ENCODE data around the gene RHOA. TPM values are rescaled to one million over a fixed set of nuclear protein-coding genes. Genes with fewer than 3 reads are reported as not detected.
A peak's percentile ranks its signal among the peaks of the same experiment; 100 is the strongest.
"Not testable (repeated sequence)": the region's sequence is repeated elsewhere in the genome, so short reads cannot be mapped to it uniquely, and the experiment has no call there.

The RHOA gene
- total RNA-seq, 1 donor from 2014 or later: 403 TPM

DNA sequence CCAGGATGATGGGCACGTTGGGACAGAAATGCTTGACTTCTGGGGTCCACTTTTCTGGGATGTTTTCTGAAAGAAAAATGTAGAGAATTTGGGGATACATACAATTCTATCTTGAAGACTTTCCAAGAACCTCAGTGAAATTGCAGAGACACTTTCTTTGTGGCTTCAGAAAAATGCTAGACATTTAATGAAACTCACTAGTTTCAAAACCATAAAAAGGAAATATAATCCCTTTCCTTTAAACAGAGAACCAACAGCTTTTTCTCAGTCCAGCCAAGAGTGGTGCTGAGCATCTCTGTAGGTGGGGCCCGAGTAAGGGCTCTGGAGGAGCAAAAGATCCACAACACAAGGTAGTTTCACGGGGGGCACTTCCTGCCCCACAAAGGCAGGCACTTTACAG, 49.2 kb downstream of the RHOA start:
- no peak for DNase-seq

DNA sequence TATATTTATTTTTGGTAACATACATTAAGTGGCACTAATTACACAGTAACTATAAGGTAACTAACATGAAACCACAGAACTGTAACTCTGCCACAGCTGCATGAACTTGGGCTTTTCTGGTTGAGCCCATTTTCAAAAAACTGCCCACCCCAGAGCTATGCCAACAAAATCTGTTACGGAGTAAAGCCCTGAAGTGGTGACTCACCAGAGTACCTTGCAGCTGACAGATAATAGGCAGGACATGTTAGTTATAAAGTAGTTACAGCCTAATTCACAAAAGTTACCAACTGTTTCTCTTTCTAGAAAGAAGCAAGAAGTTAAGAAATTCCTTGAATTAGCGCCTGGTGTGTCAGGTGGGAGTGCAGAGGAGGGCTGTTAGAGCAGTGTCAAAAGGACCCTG, 52.2 kb downstream of the RHOA start:
- no peak for DNase-seq

DNA sequence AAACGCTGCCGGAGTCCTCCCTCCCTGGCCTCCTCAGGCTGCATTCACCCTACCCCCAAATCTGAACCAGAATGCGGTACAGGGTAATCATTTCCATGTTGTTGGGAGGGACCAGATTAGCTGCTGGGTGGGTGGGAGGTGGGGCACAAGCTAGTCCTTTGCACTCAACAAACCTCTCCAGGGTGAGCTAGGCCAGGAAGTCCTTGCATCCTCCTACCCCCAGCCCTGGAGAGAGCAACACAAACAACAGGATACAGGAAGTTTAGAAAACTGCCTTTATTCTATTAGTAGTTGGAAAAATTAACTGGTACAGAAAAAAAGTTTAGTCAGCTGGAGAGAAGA, 52.9 kb downstream of the RHOA start:
- no peak for DNase-seq

DNA sequence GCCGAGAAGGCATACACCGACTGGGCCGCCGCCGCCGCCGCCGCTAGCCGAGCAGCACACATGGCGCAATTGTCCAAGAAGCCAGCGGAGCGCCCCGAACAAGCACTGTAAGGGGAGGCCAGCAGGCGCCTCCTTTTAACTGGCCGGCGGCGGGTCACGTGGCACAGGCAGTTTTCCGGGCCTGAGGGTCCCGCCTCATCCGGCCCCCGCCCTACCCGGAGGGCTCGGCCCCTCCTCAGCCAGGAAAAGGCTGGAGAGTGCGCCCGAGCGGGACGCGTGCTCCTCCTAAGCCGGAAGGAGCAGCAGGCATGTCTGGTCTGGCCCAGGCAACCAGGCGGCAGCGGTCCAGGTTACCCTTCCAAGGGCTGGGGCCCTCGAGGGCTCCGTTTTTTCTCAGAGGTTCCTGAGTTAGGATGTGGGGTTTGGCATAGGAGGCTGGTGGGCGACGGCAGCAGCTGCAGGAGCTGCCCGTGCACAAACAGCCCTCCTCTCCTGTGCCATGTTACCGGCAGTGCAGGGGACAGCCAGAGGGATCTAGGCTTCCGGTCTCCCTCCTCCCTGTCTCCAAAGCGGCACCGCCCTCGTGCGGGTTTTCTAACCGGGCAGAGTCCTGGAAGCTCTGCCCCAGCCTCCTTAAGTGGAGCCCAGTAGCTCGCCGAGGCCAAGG, 53.4 kb downstream of the RHOA start, which contains the start of gene GPX1:
Gene GPX1, minus strand, starts transcription at position 137 of the 667 bp plus-strand sequence. Its CDS starts 75 bp downstream, at position 62.
- peak; percentile 98 for DNase-seq

DNA sequence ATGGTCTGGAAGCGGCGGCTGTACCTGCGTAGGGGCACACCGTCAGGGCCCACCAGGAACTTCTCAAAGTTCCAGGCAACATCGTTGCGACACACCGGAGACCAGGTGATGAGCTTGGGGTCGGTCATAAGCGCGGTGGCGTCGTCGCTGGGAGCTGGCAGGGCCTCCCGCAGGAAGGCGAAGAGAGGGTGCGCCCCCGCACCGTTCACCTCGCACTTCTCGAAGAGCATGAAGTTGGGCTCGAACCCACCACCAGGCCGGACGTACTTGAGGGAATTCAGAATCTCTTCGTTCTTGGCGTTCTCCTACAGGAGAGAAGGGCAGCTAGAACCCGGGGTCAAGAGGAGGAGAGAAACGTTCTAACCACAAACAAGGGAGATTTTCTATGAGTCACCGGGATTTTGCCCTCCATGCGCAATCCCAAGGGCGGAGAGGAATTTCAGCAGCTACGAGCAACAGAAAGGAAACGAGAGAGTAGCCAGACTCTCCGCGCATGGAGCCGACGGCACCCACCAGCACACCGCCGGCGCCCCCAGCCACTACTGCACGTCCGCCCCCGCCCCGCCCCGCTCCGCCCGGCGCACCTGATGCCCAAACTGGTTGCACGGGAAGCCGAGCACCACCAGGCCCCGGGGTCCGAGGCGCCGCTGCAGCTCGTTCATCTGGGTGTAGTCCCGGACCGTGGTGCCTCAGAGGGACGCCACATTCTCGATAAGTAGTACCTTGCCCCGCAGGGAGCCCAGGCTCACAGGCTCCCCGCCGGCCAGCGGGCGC, 54.1 kb downstream of the RHOA start:
- peak; percentile 51 for DNase-seq

DNA sequence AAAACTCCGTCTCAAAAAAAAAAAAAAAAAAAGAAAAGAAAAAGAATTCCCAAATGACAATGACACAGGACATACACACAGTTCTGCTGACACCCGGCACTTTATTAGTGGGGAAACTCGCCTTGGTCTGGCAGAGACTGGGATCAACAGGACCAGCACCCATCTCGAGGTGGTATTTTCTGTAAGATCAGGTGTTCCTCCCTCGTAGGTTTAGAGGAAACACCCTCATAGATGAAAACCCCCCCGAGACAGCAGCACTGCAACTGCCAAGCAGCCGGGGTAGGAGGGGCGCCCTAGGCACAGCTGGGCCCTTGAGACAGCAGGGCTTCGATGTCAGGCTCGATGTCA, 54.7 kb downstream of the RHOA start:
- not testable (repeated sequence) for DNase-seq

DNA sequence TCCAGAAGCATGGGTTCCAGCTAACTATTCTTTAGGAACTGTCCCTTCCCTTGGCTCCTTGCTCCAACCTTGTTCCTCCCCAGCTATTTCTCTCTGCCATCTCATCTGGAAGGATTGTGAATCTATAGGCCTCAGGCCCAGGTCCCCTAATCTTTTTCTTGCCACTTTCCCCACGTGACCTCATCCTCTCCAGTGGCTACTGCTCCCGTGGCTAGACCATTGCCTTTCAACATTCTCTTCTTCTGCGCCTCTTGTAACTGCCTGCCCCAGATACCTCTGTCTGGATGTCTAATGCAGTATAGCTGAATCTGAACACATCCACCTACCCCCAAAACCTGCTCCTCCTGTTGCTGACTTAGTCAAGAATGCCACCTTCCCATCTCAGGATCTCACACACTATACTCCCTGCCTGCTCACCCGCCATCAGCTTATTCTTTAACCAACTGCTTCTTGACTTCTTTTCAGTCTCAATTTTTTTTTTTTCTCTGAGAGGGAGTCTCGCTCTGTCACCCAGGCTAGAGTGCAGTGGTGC, 58.8 kb downstream of the RHOA start:
- DNase-seq: no peak

DNA sequence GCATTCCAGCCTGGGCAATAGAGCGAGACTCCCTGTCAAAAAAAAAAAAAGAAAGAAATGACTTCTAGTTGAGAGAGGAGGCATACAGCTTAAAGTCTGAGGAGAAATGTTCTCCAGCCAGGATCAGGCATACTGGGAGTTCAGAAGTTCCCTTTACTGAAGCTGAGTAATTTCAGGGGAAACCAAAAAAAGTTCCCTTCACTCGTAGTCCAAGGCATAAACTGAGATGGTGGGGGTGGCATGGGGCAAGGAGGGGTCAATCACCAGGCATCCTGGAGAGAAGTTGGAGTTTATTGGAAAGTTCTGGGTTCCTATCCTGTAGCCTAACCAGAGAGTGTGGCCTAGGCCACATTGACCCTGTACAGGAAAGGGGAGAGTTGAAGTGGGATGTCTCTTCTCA, 59.5 kb downstream of the RHOA start:
- DNase-seq: no peak

DNA sequence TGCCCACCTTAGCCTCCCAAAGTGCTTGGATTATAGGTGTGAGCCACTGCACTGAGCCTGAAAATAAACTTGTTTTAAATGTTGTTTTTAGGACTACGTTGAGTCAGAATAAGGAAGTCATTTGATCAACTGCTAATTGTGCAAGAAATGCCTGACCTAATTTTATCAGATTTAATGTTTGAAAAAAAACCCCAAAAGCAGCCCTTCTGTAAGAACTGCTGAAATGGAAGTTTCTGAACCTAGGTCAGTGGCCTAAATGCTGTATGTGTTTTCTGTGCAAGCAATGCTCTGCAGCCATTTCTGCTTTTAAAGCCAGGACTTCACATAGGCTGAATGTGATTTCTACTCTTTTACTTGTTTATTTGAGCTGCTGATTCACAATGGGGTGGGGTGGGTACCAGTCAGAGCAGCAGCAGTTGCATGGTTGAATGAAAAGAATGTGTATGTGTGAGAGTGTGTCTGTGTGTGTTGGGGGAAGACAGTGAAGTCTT, 60.2 kb downstream of the RHOA start:
- peak; percentile 27 for DNase-seq

DNA sequence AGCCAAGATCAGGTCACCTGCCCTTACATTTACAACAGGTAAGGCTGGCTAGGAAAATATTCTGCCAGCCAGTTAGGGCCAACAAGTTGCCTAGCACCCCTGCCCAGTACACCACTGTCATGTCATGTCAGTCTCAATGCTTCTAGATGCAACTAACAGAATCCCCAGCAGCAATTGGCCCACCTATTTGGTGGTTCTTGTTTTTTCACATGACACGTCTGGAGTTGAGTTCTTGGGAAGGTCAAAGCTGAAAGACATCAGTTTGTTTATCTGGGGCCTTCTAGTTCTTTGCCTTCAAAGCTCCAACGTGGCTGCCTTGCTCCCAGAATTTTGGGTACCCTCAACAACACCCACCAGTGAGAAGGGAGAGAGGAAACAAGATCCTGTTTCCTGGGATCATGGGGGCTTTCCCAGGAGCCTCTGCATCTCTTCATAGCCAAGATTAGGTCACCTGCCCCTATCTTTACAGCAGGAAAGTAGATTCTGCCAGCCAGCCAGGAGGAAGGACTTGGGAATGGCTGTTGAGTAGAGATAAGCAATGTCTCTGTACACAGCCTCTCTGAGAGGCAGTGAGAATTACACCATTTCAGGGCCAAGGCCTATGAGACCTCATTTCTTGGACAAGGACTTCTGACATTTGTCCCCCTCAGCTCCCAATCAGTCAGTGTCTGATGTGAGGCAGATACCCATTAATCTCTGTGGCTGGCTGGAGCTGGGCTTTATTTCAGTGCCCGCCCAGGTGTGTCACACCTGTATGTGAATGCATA, 62.2 kb downstream of the RHOA start:
- no peak for DNase-seq

DNA sequence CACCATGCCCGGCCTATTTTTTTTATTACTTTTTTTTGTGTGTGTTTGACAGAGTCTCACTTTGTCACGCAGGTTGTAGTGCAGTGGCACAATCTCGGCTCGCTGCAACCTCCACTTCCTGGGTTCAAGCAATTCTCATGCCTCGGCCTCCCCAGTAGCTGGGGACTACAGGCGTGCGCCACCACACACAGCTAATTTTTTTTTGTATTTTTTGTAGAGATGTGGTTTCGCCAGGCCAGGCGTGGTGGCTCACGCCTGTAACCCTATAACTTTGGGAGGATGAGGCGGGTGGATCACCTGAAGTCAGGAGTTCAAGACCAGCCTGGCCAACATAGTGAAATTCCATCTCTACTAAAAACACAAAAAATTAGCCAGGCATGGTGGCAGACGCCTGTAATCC, 63.4 kb downstream of the RHOA start:
- not testable (repeated sequence) for DNase-seq

DNA sequence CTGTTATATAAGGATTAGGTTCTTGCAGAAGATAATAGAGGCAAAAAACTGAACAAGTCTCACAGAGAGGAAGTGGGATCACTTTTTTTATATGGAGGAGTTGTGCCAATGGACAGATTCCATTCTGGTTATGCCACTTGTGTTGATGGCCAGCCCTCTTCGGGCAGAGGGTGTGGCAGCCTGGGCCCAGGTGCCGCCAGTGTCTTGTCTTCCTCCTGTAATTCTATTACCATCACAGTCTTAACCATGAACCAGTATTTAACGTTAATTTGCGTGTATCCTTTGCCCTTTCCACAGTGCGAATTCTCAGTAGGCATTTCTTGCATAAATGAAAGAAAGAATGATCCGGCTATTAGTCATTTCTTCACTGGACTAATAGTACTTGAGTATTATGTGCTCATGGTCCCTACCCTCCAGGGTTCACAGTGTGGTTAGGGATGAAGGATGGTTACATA, 65.0 kb downstream of the RHOA start:
- no peak for DNase-seq

DNA sequence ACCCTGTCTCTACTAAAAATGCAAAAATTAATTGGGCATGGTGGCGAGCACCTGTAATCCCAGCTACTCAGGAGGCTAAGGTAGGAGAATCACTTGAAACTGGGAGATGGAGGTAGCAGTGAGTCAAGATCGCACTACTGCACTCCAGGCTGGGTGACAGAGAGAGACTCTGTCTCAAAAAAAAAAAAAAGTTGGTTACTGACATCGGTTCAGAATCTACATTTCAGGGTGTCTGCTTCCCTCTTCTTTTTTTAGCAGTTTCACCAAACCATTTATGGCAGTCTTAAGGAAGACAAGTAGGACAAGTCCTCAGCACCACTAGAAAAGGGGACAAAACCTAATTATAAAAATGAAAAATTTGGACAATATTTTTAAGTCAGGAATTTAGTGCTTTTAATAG, 68.6 kb downstream of the RHOA start:
- DNase-seq: no peak

DNA sequence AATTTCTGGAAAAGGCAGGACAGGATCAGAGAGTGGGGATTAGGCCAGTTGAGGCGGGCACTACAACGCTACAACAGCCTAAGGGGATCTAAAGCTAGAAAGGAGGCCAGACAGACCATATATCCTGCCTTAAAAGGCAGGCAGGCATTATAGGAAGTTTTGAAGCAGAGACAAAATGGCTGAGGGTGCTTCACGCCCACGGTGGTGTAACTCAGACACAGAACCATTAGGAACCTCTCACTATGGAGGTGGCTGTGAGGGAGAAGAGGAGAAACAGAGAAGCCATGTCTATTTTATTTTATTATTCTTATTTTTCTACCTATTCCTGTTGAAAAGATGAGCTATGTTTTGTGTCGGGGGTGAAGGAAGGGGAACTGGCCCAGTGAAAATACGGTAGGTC, 69.8 kb downstream of the RHOA start:
- DNase-seq: no peak

DNA sequence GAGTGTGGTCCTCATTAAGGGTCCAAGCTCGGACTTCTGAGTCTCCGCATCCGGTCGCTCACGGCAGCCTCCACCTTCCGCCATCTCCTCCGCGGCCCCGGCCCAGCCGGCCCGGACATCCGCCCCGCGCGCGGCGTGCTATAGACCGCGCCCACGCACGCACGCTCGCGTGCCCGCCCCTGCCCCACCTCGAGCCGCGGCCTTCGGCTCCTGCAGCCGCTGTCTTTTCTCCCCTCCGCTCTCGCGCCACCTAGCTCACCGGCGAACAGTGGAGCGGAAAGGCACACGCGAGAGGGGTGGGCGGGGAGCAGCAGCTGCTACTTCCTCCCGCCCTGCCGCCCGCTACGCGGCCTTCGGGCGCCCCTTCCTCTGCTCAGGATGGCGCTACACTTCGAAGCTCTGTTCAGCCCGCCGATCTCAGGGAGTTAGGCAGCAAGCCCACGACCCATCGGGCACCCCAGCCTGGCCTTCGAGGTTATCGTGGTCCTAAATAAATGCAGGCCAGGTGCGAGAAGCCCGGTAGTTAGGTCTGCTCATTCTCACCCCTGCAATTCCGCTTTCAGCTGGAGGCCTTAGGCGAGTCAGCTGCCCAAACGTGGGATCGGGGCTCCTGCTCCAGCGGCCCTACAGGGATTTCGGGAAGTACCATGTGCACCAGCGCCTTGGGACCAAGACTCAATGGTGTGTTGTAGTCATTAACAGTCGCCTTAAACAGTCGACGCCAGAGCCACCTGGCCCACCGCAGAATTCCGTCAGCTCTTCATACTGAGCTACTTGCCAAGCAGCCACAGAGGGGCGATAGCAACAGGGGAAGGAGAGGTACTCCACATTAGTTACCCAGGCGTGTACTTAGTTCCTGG, 71.6 kb downstream of the RHOA start, which contains the start of gene USP4:
Gene USP4, minus strand, starts transcription at position 113 of the 860 bp plus-strand sequence. Its CDS starts 29 bp downstream, at position 84.
- peak; percentile 97 for DNase-seq

DNA sequence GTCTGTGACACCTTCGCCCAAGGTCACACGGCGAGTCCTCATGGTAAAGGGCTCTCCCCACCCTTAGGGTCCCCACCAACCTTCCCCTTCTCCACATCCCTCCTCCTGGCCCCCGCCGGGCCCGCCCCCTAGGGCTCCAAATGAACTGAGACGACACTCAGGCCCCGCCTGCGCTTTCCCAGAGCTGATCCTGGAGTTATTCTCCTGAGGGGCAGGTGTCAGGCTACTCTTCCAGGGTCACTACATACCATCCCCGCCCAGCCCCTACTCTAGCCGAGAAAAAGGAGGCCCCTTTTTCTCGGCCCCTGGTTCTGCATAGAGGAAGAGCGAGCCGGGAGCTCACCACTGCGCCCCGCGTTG, 72.2 kb downstream of the RHOA start:
- DNase-seq: no peak

DNA sequence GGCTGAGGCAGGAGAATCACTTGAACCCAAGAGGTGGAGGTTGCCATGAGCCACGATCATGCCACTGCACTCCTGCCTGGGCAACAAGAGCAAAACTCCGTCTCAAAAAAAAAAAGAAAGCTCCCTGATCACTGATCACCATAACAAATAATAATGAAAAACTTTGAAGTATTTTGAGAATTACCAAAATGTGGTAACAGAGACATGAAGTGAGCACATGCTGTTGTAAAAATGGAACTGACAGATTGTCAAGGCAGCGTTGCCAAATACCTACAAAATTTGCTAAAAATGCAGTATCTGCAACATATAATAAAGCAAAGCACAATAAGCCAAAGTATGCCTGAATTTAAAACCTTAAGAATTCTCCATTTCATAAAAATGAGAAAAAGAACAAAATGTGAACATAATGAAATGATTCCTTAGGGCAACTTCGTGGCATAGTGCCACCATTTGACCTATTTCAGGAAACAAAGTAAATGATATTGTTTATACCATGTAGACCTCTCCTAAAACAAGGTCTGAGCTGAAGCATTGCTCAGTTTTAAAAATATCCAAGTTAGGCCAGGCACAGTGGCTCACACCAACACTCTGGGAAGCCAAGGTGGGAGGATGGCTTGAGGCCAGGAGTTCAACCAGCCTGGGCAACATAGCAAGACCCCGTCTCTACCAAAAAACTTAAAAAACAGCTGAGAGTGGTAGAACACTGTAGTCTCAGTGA, 77.7 kb downstream of the RHOA start:
- DNase-seq: no peak

DNA sequence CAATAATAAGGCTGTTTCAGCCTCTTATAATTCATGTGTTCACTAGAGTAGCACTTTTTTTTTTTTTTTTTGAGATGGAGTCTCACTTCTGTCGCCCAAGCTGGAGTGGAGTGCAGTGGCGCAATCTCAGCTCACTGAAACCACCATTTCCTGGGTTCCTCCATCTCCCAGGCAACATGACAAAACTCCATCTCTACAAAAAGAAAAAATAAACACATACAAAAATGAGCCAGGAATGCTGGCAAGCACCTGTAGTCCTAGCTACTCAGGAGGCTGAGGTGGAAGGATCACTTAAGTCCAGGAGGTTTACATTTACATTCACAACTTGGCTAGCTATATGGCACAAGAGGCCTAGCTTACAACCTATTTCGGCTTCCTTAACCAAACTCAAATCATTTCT, 78.7 kb downstream of the RHOA start:
- DNase-seq: no peak

DNA sequence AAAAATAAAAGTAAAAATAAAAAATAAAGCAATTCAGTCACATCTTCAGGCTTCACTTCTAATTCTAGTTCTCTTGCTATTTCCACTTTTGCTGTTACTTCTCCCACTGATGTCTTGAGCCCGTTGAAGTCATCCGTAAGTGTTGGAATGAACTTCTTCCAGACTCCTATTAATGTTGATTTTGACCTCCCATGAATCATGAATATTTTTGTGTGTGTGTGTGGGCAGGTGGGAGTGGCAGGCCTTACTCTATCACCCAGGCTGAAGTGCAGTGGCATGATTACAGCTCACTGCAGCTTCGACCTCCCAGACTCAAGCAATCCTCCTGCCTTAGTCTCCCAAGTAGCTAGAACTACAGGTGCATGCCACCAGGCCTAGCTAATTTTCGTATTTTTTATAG, 82.6 kb downstream of the RHOA start:
- no peak for DNase-seq

DNA sequence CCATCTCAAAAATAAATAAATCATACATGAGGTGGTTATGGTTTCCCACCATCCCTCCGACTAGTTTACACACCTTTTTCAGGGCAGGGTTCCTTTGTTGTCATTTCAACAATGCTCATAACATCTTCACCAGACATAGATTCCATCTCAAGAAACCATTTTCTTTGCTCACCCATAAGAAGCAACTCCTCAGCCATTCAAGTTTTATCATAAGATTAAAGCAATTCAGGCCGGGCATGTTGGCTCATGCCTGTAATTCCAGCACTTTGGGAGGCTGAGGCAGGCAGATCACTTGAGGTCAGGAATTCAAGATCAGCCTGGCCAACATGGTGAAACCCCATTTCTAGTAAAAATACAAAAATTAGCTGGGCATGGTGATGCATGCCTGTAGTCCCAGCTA, 83.4 kb downstream of the RHOA start:
- DNase-seq: not testable (repeated sequence)

DNA sequence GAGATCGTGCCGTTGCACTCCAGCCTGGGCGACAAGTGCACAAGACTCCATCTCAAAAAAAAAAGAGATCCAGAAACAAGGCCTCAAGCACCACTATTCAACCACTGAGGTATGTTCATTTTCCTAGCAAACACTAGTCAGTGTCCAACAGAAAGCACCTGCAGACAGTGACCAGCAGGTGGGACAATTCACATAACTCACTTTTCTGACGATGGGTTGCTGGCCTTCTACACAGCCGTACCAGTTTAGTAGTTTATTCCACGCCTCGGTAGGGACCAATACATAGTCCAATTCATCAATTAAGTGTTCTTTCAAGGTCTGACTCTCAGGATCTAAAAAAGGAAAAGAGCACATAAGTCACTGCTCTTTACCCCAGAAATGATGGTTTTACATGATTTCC, 84.3 kb downstream of the RHOA start:
- DNase-seq: no peak
